D721Med (cell line): ENCODE results near the gene NELL2.

Experiments
- DNase-seq: peaks from one replicate; pipeline ENCODE4 v3.0.0; 2011; ENCODE audit warnings: low spot score; ENCODE audit not compliant: insufficient read length
- FAIRE-seq: peaks from 2 replicates; lab custom pipeline; 2011; peaks lifted over from hg19 to GRCh38; lab: Jason Lieb, UNC
- TF ChIP-seq, protein P1 (sequence below): IDR thresholded peaks from 2 replicates; pipeline ENCODE4 v1.5.1; 2012; ENCODE audit warnings: mild to moderate bottlenecking, control low read depth; ENCODE audit not compliant: insufficient read depth; ENCODE audit errors: missing control alignments

Gene NELL2

DNA sequence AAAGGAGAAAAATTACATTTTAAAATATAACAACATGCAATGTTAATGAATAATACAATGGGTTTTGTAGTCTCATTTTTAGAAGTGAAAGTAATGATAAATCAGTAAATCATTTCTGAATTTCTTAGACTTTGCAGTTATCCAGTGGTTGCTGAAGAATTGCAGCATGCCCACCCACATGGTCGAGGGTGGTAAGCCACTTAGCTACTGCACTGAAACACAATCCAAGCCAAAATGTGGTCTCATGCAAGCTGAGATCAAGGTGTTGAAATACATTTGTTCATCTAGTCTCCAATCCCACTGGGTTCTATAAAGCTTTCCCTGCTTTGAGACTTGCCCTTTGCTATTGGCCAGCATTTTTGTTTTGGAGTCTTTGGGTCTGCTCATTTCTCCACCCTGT lies 247.9 kb downstream of the NELL2 start:
- FAIRE-seq (peak; percentile 11), DNase-seq (no peak)
- TF ChIP-seq, protein P1, sequence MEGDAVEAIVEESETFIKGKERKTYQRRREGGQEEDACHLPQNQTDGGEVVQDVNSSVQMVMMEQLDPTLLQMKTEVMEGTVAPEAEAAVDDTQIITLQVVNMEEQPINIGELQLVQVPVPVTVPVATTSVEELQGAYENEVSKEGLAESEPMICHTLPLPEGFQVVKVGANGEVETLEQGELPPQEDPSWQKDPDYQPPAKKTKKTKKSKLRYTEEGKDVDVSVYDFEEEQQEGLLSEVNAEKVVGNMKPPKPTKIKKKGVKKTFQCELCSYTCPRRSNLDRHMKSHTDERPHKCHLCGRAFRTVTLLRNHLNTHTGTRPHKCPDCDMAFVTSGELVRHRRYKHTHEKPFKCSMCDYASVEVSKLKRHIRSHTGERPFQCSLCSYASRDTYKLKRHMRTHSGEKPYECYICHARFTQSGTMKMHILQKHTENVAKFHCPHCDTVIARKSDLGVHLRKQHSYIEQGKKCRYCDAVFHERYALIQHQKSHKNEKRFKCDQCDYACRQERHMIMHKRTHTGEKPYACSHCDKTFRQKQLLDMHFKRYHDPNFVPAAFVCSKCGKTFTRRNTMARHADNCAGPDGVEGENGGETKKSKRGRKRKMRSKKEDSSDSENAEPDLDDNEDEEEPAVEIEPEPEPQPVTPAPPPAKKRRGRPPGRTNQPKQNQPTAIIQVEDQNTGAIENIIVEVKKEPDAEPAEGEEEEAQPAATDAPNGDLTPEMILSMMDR: no peak

DNA sequence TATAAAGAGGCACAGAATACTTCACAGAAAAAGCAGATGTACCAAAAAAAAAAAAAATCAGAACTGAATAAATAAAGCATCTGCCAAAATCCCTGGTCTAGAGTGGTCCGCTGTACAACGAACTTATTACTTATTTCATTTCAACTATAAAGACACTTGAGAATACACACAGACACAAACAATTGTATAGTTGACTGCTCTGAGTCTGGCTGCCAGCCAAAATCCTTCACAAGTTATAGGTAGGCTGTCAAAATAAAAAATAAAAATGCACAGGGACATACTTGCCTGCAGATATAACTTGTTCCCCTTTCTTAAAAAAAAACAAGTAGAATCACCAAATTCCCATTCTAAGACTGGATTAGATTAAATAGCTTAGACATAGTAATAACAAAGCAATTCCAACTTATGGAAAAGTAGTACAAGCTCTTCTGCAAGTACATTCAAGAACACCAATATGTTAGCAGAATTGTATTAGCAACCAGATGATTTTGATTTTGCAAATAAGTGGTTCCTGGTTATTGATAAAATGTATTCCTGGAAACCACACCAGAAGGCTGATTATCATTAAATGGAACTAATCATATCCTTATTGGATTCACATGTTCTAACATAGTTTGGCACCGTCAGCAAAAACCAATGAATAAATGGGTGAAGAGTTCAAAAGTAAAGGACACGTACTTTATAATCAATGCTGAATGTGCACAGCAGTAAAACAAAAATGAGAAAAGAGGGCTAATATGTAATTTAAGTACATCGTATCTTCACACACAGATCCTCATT lies 248.5 kb downstream of the NELL2 start:
- DNase-seq (no peak), FAIRE-seq (no peak)
- TF ChIP-seq, protein P1: no peak

DNA sequence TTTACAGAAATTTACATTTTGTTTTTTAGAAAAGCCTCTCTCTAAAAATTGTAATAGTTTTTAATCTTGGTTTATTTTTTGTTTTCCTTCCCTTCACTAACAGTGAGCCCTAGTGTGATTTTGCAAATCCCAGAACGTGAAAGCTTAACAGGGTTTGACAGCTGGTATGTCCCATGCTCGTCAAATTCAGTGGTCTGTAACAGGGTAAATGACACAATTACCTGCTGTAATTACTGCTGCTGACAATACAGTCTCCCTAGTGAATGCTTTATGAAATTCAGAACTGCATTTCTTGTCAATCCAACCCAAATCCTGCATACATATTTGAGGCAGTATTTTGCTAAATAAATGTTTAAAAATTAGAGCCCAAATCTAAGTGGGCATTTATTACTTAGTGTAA lies 249.2 kb downstream of the NELL2 start:
- DNase-seq: no peak
- no peak for FAIRE-seq
- TF ChIP-seq, protein P1: no peak

DNA sequence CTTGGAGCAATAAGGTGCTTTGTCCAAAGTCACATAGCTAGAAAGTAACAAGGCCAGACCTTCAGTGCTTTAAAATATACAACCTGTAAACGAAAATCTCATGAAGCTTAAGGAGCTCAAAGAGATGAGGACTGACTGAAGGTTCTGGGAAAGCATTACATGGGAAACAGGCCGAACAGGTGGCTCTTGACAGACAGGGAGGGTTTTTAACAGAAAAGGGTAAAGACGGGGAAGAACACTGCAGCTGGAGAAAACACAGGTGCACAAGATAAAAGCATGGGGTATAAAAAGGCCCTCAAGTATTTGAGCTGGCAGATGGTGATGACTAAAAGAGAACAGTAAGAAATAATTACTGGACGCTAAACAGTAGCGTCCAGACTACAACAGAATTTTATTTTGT lies 257.2 kb downstream of the NELL2 start:
- DNase-seq (no peak), FAIRE-seq (no peak)
- TF ChIP-seq, protein P1: no peak

DNA sequence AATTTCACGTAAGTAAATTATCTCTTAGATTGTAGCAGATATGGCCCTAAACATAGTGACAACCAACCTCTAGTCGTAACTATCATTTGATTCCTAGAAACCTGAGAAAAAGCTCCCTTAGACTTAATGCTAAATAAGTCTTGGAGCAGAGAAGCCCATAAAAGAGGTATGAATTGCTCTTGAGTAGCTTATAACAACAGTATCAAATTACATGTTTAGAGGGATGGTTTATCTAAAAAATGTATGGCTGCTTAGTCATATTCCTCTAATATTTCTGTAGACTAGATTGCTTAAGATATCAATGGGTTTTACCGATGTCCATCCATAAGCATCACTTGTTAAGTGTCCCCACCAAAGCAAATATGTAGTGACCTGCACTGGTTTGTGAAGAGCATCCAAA lies 259.7 kb downstream of the NELL2 start:
- FAIRE-seq: no peak
- TF ChIP-seq, protein P1: no peak
- DNase-seq: no peak

DNA sequence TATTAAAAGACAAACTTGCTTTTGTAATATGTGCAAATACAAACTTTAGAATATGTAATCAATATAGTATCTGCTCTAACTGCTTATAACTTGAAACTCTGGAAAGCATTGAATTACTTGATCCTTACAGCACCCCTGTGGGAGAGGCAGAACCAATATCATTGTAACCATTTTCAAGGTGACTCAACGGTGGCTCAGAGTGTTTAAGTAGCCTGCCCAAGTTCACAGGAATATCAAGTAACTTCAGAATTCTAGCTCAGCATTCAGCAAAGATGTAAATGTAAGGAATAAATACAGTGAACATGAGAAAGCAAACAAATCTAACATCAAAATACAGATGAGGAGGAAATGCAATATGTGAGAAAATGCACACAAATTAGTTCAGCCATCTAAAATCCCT lies 264.6 kb downstream of the NELL2 start:
- TF ChIP-seq, protein P1: no peak
- FAIRE-seq (no peak), DNase-seq (no peak)

DNA sequence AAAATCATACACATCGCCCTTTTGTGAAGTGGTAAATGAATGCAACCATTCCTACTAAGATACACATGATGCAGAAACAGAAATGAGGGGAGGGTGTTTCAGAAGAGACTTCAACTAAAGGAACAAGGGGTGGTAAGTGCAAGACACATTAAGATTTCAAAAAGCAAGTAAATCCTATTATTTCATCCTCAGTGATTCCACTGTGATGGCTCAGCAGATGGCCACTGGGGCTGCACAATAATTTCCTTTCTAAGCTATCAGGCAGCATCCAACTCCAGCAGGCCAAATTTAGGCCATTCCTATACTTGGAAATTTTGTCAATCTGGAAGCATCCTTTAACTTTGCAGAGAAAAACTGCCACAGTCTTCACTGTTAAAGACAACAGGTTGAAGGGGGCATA lies 272.4 kb downstream of the NELL2 start:
- FAIRE-seq (no peak), DNase-seq (no peak)
- TF ChIP-seq, protein P1: no peak
